NB4 (cell line): ENCODE data around the gene PBX3.

Source experiments
- DNase-seq: peaks from one replicate; pipeline ENCODE4 v3.0.0; 2010; ENCODE audit warnings: low read depth
- H3K4me3 ChIP-seq: one replicate; pipeline ENCODE4 v1.5.1; 2011; ENCODE audit warnings: mild to moderate bottlenecking, low read depth, low read length, moderate library complexity
- CTCF ChIP-seq: IDR thresholded peaks from one replicate; pipeline ENCODE4 v1.5.1; 2012; ENCODE audit warnings: low read depth, low read length
- MAX ChIP-seq: IDR thresholded peaks from 2 replicates; pipeline ENCODE4 v1.6.1; 2011; ENCODE audit warnings: low read depth, low read length
- MYC ChIP-seq: IDR thresholded peaks from 2 replicates; pipeline ENCODE4 v1.6.1; 2011; ENCODE audit warnings: low read depth, low read length
- POLR2A ChIP-seq: IDR thresholded peaks from 2 replicates; pipeline ENCODE4 v1.6.1; 2011; ENCODE audit warnings: mild to moderate bottlenecking; ENCODE audit not compliant: insufficient read length; ENCODE audit errors: extremely low read depth

The PBX3 gene

GRCh38 chr9:125912667-125913066, 165.5 kb downstream of the PBX3 start:
- no peak for DNase-seq
- TF ChIP-seq CTCF: no peak
- no peak for TF ChIP-seq MAX
- TF ChIP-seq POLR2A: no peak
- no peak for TF ChIP-seq MYC
- no peak overlapping the region for H3K4me3 ChIP-seq

DNA sequence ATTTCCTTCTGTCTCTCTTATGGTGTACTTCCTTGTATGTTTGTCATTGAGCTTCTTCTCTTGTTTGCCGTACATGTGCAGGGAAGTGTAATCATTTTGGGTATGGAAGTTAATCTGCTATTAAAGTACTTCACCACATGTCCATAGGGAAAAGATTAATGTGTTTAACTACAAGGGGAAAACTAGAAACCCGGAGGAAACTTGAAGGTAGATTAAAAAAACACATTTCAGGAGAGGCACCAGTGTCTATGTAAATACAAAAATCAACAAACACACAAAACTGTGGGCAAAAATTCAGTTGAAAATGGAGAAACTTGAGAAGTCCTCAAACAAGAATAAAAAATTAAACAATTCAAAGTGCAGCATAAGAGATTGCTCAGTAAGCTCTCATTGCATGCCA, 166.4 kb downstream of the PBX3 start:
- no peak overlapping the region for H3K4me3 ChIP-seq
- TF ChIP-seq MYC: no peak
- no peak for TF ChIP-seq POLR2A
- no peak for TF ChIP-seq CTCF
- TF ChIP-seq MAX: no peak
- DNase-seq: no peak

DNA sequence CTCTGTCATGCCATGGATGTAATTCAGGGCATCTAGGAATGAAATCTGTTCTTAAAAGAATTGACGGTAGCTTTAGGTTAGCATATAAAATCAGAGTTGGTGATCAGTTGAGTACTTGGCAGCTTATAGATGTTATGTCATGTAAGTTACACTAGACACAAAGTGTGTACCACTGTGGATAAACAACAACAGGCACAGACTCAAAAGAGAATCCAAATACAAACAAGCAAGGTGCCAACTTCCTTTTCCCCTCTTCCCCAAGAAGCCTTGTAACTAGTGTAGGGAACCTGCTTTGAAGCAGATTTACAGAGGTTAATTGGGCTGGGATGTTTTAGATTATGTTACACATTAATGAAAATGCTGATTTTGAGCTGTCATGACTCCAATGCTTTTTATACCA, 167.2 kb downstream of the PBX3 start:
- TF ChIP-seq MAX: no peak
- TF ChIP-seq CTCF: no peak
- no peak for TF ChIP-seq MYC
- TF ChIP-seq POLR2A: no peak
- no peak for DNase-seq
- no peak overlapping the region for H3K4me3 ChIP-seq

GRCh38 chr9:125915606-125916005, 168.4 kb downstream of the PBX3 start:
- TF ChIP-seq MAX: no peak
- no peak for TF ChIP-seq MYC
- TF ChIP-seq POLR2A: no peak
- no peak for TF ChIP-seq CTCF
- no peak overlapping the region for H3K4me3 ChIP-seq
- DNase-seq: no peak

- TF ChIP-seq CTCF (no peak), POLR2A (no peak), MYC (no peak), MAX (no peak)
- H3K4me3 ChIP-seq: no peak overlapping the region
- no peak for DNase-seq
Measured at GRCh38 chr9:125919565-125919964, 172.4 kb downstream of the PBX3 start.

DNA sequence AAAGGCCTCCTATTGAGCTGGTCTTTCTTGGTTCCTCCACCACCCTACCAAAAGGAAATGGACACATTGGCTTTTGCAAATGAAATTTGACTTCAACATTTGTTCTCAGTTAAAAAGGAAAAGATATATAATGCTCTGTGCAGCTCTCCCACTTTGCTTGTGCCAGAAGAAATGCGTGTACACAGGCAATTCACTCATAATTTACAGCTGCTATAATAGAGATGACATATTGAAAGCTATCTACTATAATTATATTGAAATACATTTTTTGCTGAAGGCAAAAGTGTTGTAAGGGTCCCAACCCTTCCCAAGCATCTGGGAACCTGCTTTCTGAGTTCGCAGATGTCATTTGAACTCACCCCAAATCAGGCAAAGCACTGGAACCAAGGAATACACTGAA, 173.2 kb downstream of the PBX3 start:
- H3K4me3 ChIP-seq: no peak overlapping the region
- TF ChIP-seq MAX: no peak
- no peak for DNase-seq
